GM12865 (cell line): ENCODE data around the gene SERPINC1.
"Not testable (repeated sequence)": the region's sequence is repeated elsewhere in the genome, so short reads cannot be mapped to it uniquely, and the experiment has no call there.

Experiments used
- DNase-seq: peaks from one replicate; pipeline ENCODE4 v3.0.0; 2010; ENCODE audit warnings: low read depth
- H3K4me3 ChIP-seq: 2 replicates; pipeline ENCODE4 v1.5.1; 2011; ENCODE audit warnings: mild to moderate bottlenecking, low read depth, low read length, control low read depth
- TF ChIP-seq, protein P1 (sequence below): IDR thresholded peaks from 2 replicates; pipeline ENCODE4 v1.5.1; 2011; ENCODE audit warnings: low read length, control low read depth, low read depth, inconsistent platforms; ENCODE audit not compliant: insufficient read depth; ENCODE audit errors: missing control alignments

The SERPINC1 gene

DNA sequence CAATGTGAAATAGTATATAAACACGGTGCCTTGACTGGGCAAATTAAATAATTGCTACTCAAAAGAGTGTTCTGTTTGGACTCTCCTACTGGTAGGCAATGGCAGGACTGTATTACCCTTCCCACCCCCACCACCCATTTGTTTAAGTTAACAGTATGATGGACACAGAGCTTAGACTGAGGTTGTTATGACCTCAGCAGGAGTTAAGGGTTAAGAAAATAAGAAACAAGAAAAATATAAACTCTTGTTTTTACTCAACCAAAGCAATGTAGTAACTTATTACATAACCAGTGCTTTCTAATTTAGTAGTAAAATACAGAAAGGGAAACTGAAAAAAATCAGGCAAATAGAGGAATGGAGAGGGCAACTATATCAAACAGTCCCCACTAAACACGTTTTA is 19.9 kb upstream of the SERPINC1 start:
- DNase-seq: no peak
- no peak overlapping the region for H3K4me3 ChIP-seq
- TF ChIP-seq, protein P1, sequence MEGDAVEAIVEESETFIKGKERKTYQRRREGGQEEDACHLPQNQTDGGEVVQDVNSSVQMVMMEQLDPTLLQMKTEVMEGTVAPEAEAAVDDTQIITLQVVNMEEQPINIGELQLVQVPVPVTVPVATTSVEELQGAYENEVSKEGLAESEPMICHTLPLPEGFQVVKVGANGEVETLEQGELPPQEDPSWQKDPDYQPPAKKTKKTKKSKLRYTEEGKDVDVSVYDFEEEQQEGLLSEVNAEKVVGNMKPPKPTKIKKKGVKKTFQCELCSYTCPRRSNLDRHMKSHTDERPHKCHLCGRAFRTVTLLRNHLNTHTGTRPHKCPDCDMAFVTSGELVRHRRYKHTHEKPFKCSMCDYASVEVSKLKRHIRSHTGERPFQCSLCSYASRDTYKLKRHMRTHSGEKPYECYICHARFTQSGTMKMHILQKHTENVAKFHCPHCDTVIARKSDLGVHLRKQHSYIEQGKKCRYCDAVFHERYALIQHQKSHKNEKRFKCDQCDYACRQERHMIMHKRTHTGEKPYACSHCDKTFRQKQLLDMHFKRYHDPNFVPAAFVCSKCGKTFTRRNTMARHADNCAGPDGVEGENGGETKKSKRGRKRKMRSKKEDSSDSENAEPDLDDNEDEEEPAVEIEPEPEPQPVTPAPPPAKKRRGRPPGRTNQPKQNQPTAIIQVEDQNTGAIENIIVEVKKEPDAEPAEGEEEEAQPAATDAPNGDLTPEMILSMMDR: no peak

DNA sequence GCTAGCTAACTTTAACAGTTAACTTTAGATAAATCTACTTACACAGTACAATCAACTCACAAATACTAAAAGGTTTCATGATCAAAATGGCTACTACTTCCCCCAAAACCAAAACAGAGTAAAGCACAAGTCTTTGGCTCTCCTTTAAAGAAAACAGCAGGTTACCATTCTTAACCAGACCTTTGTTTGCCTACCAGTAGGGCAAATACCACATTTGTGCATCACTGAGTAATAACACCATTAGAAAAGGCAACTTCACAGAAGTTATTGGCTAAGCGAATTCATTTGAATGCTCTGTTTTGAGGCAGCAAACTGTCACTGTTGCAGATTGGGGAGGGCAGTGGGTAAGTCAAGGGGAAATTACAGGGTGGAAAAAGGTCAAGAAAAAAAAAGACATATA is 17.3 kb upstream of the SERPINC1 start:
- no peak overlapping the region for H3K4me3 ChIP-seq
- TF ChIP-seq, protein P1: no peak
- DNase-seq: no peak

DNA sequence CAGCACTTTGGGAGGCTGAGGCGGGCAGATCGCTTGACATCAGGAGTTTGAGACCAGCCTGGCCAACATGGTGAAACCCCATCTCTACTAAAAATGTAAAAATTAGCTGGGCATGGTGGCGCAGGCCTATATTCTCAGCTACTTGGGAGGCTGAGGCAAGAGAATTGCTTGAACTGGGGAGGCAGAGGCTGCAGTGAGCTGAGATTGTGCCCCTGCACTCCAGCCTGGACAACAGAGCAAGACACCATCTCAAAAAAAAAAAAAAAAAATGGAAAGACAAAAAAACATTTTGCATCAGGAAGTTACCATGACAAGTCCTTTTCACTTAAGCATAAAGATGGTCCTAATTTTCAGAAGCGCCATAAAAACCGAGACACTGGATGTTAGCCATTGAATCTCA is 13.4 kb upstream of the SERPINC1 start:
- H3K4me3 ChIP-seq, DNase-seq: not testable (repeated sequence)

DNA sequence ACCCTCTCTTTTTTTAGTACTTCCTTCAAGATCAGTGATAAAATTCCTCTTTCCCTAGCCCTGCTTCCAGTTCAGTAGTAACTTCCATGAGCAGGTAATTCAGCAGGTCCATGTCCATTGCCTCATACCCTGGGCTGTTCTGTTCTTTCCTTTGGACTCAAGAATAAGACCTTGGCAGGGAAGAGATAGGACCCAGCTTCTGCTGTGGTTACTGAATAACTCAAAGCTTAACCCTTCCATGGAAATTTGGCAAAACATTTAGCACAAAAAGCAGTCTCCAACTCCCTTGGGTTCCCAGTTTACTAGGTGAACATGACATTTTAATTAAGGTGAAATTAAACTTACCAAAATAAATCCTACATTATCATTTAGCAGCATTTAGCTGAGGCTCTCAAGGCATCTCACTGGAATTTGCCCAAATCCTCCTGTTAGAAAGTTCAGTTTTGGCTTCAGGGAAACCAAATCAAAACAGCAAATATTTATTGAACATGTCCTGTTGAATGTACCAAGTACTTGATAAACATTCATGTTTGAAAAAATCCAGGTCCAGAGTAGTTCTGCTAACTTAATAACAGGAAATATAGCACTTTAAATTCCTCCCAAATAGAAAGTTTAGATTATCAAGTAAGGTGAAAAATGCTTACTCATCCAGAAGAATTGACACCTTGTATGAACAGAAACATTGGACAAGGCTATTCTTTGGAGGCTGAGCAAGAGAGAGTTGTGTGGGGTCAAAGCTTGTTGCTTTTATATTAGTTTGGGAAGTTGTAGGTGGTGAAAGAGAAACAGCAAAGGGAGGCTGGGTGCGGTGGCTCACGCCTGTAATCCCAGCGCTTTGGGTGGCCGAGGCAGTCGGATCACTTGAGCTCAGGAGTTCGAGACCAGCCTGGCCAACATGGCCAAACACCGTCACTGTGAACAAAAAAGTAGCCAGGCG is 8.4 kb upstream of the SERPINC1 start:
- TF ChIP-seq, protein P1: no peak
- no peak overlapping the region for H3K4me3 ChIP-seq
- no peak for DNase-seq

DNA sequence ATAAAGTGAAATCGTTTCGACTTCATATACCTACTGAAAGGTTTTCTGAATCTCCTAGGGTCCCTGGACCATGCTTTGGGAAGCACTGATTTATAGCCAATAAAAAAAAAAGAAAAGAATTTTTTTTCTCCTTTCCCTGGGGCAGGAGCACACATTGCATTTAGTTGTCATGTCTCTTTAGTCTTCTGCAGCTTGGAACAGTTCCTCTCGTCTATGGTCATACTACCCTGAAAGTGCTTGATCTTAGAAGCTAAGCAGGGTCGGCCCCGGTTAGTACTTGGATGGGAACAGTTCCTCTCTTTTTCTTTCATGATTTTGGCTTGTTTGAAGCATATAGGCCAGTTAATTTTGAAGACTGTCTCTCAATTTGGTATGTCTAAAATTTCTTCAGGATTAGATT is 3.7 kb upstream of the SERPINC1 start:
- H3K4me3 ChIP-seq: no peak overlapping the region
- TF ChIP-seq, protein P1: no peak
- no peak for DNase-seq

DNA sequence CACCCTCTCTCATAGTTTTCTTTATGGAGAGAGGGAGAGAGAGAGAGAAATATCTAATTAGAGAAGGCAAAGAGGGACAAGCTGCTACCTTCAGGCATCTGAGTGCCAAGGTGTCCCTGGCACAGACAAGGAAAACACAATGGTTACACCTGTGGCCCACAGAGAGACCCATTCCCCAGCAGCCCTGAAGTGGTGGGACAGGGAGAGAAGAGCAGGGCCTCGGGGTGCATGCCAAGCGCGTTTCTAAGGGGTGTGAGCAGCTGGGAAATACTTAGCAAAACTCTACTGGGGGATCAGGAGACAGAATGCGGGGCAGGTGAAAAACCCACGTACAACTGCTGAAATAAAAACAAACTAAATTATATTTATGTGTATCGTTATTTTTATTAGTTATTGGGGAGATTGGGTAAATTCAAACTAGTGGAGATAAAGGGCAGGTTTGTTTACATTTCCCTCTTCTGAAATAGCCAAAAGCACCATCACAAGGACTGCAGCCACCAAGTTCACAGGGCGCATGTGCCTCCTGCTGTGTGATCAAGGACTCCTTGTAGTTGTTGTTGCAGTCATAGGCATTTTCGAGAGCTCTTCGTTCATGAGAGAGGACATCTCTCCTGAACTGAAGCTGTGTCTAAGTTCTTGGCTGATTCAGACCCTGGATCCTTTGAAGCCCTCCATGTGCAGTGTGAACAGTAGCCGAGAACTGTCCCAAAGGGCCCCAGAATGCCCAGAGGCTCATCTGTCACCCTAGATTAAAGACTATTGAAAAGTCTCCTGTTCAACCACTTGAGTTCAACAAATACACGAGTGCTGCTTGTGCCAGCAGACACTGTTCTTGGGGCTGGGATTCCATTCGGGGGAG is 737 bp upstream of the SERPINC1 start:
- no peak for DNase-seq
- H3K4me3 ChIP-seq: no peak overlapping the region
- TF ChIP-seq, protein P1: no peak

DNA sequence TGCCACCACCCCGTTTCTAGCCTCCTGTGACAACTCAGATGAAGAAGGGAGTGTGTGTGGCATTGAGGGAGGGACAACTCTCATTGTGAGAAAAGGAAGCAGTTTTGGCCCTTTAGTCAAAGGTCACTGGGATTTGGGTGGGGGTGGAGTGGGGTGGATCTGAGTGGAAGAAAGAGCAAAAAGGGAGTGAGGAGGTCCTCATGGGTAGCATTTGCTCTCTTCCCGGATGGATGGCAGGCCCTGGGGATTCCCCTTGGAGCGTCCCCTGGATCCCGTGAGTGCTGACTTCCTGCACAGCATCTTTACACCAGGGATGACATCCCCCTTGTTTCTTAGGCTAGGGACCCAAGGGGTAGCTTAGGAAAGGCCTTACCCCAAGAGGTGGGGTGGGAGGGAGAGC is 460 bp downstream of the SERPINC1 start:
- DNase-seq: no peak
- H3K4me3 ChIP-seq: no peak overlapping the region
- TF ChIP-seq, protein P1: no peak
